GM12801 (cell line): ENCODE data around the gene RAB4A.

Experiments
- CTCF ChIP-seq: IDR thresholded peaks from one replicate; pipeline ENCODE4 v1.5.1; 2011; ENCODE audit warnings: control low read depth; ENCODE audit not compliant: insufficient read length; ENCODE audit errors: extremely low read depth

RAB4A gene

GRCh38 chr1:229342656-229343569, 72.0 kb downstream of the RAB4A start, which contains the start of gene CCSAP:
TSS of gene CCSAP (minus strand) at chr1:229343047. CDS start at chr1:229342465, 582 bp downstream.
- no peak for TF ChIP-seq CTCF

GRCh38 chr1:229344139-229344538, 73.2 kb downstream of the RAB4A start:
- no peak for TF ChIP-seq CTCF

- no peak for TF ChIP-seq CTCF
Observed at GRCh38 chr1:229344937-229345684, 74.2 kb downstream of the RAB4A start.

- no peak for TF ChIP-seq CTCF
Observed at GRCh38 chr1:229347528-229347927, 76.6 kb downstream of the RAB4A start.

GRCh38 chr1:229349463-229350385, 78.8 kb downstream of the RAB4A start:
- no peak for TF ChIP-seq CTCF

GRCh38 chr1:229352975-229353374, 82.1 kb downstream of the RAB4A start:
- TF ChIP-seq CTCF: no peak
